Activated T-helper 2 cell treated with anti-CD3 and anti-CD28 coated beads, Interferon-gamma antibody, Interleukin-2, Interleukin-4, amounts not matched to agents 10 μg/mL and 5 μg/mL and 100 μg/mL, durations not matched to agents 14 hours and 24 hours and 36 hours (primary cell): ENCODE data around the gene MME. TPM values are rescaled to one million over a fixed set of nuclear protein-coding genes. Genes with fewer than 3 reads are reported as not detected.

Experiments used
- DNase-seq: peaks from one replicate; pipeline ENCODE4 v3.0.0; 2021; ENCODE audit warnings: low spot score
- H3K27ac Mint-ChIP-seq: one replicate; pipeline ENCODE4 v1.8.0; 2021; ENCODE audit warnings: mixed read lengths
- H3K27me3 Mint-ChIP-seq: one replicate; pipeline ENCODE4 v1.8.0; 2021; ENCODE audit warnings: low read depth, mixed read lengths
- H3K36me3 Mint-ChIP-seq: one replicate; pipeline ENCODE4 v1.8.0; 2021; ENCODE audit warnings: low read depth, mixed read lengths
- H3K4me1 Mint-ChIP-seq: one replicate; pipeline ENCODE4 v1.8.0; 2021; ENCODE audit warnings: low read depth, mixed read lengths
- H3K4me3 Mint-ChIP-seq: one replicate; pipeline ENCODE4 v1.8.0; 2021; ENCODE audit warnings: low read depth, mild to moderate bottlenecking, moderate library complexity, mixed read lengths
- H3K9me3 Mint-ChIP-seq: one replicate; pipeline ENCODE4 v1.8.0; 2021; ENCODE audit warnings: mixed read lengths
- intact Hi-C: fragments of 100-400 bp; cut with micrococcal nuclease; formaldehyde crosslinking; loops from one replicate; pipeline ENCODE4 v1.15.1; 2023
- total RNA-seq: library from RNA; stranded (reverse); gene quantifications from 2 replicates; pipeline ENCODE4 v1.2.3, GENCODE V29; 2022

Gene MME
- not detected in 2 replicates for total RNA-seq

DNA sequence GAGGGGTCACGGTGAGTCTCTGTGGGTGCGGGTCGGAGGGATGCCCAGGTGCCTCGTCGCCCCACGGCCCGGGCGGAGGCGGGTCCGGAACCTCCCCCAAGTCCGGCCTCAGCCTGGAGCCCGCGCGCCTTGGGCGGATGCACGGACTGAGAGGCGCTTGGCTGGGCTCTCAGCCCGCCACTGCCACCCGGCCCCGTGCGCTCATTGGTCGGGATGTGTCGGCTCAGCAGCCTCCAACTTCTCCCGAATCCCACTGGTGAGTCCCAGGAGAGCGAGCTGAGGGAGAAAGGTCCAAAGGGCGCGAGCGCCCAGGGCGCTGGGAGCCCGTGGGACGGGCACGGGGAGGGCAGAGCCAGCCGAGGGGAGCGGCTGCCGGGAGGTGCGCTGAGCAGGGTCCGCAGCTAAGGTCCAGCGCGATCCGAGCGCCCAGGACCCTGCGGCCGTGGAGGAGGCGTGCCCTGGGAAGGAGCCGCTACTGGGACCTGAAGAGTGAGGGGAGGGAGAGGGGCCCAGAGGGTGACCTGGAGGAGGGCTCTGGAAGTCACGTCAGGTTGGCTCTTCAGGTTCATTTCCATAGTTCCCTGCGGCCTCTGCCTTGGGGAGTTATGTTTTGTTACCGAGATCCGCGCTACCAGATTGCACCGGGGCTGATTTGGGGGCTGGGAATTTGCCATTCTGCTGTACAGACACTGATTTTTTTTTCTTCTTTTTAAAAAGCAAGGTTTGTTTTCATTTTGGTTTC lies at the start of gene MME:
TSS of gene MME (plus strand) at position 574 of the 742 bp plus-strand sequence. CDS start 3,849 bp downstream, outside the sequence.
- Mint-ChIP-seq H3K27ac (no peak within 1 kb of the TSS), H3K36me3 (no peaks in the 10 kb centered on the region), H3K27me3 (peaks cover 33% of the 10 kb centered on the region), H3K4me3 (no peak within 1 kb of the TSS), H3K9me3 (no peaks in the 10 kb centered on the region), H3K4me1 (no peaks in the 10 kb centered on the region)
- intact Hi-C loops, result no loop called here
- DNase-seq, result no peak

DNA sequence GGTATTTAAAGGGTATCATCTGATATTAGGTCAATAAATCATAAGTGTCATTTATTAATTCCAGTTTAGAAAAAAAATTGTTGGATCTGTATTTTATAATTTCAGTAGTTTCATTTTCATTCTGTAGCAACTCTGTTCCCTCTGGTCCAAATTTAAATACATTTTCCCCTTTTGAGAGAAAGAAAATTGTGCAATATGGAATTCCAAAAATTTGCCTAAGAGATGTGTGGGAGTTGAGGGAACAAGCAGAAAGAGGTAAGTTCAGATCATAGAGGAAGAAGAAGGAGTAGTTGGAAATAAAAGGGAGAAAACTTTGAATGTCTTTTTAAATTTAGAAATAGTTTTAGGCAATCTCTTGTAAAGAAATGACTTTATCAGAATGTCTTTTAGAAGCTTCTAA lies 48.9 kb upstream of the MME start:
- no peak overlapping the region for H3K4me3 Mint-ChIP-seq
- no peaks in the 10 kb centered on the region for H3K27me3 Mint-ChIP-seq
- H3K9me3 Mint-ChIP-seq, result no peaks in the 10 kb centered on the region
- no peaks in the 10 kb centered on the region for H3K36me3 Mint-ChIP-seq
- H3K27ac Mint-ChIP-seq, result no peak overlapping the region
- intact Hi-C loops, result no loop called here
- no peak for DNase-seq
- no peaks in the 10 kb centered on the region for H3K4me1 Mint-ChIP-seq

DNA sequence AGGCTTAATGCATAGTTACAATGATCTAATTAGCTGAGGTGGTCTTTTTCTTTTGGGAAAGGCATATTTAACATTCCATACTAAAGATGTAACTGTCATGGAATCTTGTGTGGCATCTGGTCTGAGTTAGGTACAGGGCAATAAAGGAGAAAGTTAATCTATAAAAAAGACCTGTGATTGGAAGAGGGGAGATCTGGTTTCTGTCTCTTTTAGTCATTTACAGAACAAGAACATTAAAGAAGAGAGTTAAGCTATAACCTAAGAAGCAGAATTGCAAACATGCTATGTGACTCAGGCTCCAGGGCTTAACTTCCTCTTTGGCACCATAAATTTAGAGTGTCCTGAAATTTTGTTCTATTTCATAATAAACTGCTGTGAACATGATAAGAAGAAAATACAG lies 47.2 kb upstream of the MME start:
- H3K4me1 Mint-ChIP-seq, result no peaks in the 10 kb centered on the region
- H3K9me3 Mint-ChIP-seq, result no peaks in the 10 kb centered on the region
- H3K4me3 Mint-ChIP-seq, result no peak overlapping the region
- H3K27ac Mint-ChIP-seq, result no peak overlapping the region
- H3K36me3 Mint-ChIP-seq, result no peaks in the 10 kb centered on the region
- intact Hi-C loops, result no loop called here
- H3K27me3 Mint-ChIP-seq, result no peaks in the 10 kb centered on the region
- no peak for DNase-seq

DNA sequence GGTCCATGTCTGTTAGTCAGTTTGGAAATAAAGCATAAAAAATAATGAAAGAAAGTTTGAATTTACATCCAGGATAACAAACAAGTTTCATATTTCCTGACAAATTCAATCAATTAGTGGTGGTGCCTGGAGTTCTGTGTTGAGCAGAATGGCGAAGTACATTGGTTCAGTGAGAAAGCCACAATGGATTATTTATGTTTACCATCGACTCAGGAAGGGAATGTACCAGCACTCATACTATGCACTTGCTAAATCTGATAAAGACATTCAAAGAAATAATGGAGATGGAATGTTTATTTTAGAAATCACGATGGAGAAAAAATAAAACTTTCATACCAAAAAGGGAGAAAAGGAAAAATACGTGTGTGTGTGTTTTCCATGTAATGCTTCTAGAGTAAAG lies 45.3 kb upstream of the MME start:
- no peaks in the 10 kb centered on the region for H3K4me1 Mint-ChIP-seq
- H3K9me3 Mint-ChIP-seq, result no peaks in the 10 kb centered on the region
- no peak overlapping the region for H3K4me3 Mint-ChIP-seq
- no peak overlapping the region for H3K27ac Mint-ChIP-seq
- no peaks in the 10 kb centered on the region for H3K36me3 Mint-ChIP-seq
- DNase-seq, result no peak
- intact Hi-C loops, result no loop called here
- no peaks in the 10 kb centered on the region for H3K27me3 Mint-ChIP-seq

DNA sequence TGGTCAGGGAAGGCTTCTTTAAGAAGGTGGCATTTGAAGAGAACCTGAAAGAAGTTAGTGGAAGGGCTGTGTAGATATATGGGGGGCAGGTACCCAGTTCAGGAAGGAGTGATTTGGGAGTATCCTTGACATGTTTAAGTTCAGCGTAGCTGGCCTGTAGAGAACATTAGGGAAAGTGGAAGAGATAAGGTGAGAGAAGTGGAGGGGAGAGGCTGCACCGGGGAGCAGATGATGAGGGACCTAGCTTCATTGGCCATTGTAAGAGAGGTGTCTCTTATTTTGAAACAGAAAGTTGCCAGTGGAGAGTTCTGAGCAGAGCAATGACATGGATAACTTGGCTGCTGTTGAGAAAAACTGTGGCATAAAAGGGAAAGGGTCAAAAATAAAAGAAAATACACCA lies 44.6 kb upstream of the MME start:
- no peaks in the 10 kb centered on the region for H3K36me3 Mint-ChIP-seq
- no peak for DNase-seq
- H3K9me3 Mint-ChIP-seq, result no peaks in the 10 kb centered on the region
- no peaks in the 10 kb centered on the region for H3K4me1 Mint-ChIP-seq
- no peak overlapping the region for H3K27ac Mint-ChIP-seq
- intact Hi-C loops, result no loop called here
- no peaks in the 10 kb centered on the region for H3K27me3 Mint-ChIP-seq
- H3K4me3 Mint-ChIP-seq, result no peak overlapping the region

DNA sequence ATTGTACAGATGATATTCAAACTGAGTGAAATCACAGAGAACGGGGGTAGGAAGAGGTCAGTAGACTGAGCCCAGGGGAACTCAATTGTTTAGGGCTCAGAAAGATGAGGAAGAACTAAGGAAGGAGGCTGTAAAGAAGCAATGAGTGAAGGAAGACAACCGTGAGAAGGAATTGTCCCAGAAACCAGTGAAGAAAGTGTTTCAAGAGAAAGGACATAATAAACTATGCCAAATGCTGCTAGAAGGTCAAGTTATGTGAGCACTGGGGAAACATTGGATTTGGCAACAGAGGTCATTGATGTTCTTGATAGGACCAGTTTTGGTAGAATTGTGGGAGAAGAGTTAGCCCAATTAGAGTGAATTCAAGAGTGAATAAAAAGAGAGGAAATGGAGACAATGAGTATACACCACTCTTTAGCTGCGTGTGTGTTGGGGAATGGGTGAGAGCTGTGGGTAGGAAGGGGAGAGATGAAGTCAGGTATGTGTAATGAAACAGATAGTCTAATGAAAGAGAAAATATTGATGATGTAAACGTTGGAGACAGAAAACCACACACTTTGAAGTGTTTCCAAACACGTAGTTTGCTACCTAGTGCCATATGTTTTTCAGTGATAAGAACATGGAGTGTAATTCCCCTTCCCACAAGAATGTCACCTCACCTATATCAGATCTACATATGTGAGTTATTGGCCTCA lies 42.5 kb upstream of the MME start:
- Mint-ChIP-seq H3K9me3 (no peaks in the 10 kb centered on the region), H3K4me3 (no peak overlapping the region), H3K36me3 (no peaks in the 10 kb centered on the region), H3K4me1 (no peaks in the 10 kb centered on the region), H3K27ac (no peak overlapping the region), H3K27me3 (no peaks in the 10 kb centered on the region)
- no peak for DNase-seq
- intact Hi-C loops, result no loop called here

DNA sequence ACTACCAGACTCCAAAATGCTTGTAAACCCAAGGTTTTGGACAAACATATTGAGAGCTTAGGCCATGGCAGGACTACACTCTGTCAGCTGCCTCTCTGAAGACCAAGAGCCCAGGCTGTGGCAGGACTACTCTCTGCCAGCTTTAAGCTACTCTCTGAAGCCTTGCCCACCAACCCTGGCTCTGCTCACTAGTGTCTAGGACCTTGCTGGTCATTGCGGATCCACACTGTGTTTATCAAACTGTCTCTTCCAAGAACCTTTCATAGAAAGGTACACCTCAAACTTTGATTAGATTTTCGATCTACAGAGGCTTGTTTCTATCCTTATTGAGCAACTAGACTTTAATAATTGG lies 41.9 kb upstream of the MME start:
- Mint-ChIP-seq H3K27me3 (no peaks in the 10 kb centered on the region), H3K36me3 (no peaks in the 10 kb centered on the region), H3K27ac (no peak overlapping the region), H3K4me3 (no peak overlapping the region), H3K9me3 (no peaks in the 10 kb centered on the region), H3K4me1 (no peaks in the 10 kb centered on the region)
- intact Hi-C loops, result no loop called here
- no peak for DNase-seq

DNA sequence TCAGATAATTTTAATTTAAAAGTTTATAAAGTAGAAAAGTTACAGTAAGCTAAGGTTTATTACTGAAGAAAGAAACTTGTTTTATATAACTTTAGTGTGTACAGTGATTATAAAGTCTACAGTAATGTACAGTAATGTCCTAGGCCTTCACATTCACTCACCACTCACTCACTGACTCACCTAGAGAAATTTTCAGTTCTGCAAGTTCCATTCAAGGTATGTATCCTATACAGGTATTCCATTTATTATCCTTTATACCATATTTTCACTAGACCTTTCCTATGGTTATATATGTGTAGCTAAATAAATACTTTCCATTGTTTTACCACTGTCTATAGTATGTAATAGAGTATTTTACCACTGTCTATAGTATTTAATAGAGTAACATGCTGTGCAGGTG lies 33.2 kb upstream of the MME start:
- Mint-ChIP-seq H3K4me3 (no peak overlapping the region), H3K9me3 (peaks cover 20% of the 10 kb centered on the region), H3K36me3 (no peaks in the 10 kb centered on the region), H3K27ac (no peak overlapping the region), H3K27me3 (no peaks in the 10 kb centered on the region), H3K4me1 (no peaks in the 10 kb centered on the region)
- no peak for DNase-seq
- intact Hi-C loops, result no loop called here

DNA sequence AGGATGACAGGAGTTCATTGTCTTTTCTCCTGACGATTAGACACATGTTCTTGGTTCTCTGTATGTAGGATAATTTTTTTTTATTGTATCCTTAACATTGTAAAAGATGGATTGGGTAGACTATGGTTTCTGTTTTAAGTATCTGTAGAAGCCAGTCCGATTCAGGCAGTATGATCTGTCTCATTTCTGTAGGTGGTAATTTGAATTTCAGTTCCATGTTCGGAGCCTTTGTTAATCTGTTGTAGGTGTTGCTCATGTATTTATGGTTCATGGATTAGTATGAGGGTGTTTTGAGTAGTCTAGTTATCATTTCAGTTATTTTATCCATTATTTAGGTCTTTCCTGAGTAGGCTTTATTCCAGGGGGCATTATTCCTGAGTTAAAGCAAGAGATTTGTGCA lies 32.4 kb upstream of the MME start:
- no peak overlapping the region for H3K4me3 Mint-ChIP-seq
- peaks cover 27% of the 10 kb centered on the region for H3K9me3 Mint-ChIP-seq
- intact Hi-C loops, result no loop called here
- DNase-seq, result no peak
- no peaks in the 10 kb centered on the region for H3K4me1 Mint-ChIP-seq
- H3K27ac Mint-ChIP-seq, result no peak overlapping the region
- no peaks in the 10 kb centered on the region for H3K36me3 Mint-ChIP-seq
- no peaks in the 10 kb centered on the region for H3K27me3 Mint-ChIP-seq

DNA sequence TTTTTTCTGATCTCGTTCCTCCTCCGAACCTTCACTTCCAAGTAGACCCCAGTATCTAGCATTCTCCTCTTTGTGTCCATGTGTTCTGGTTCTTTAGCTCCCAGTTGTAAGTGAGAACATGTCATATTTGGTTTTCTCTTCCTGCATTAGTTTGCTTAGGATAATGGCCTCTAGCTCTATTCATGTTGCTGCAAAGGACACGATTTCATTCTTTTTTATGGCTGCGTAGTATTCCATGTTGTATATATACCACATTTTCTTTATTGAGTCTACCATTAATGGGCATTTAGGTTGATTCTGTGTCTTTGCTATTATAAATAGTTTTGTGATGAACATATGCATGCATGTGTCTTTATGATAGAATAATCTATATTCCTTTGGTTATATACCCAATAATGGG lies 30.2 kb upstream of the MME start:
- intact Hi-C loops, result no loop called here
- Mint-ChIP-seq H3K4me3 (no peak overlapping the region), H3K36me3 (no peaks in the 10 kb centered on the region), H3K27ac (no peak overlapping the region), H3K27me3 (no peaks in the 10 kb centered on the region), H3K9me3 (peaks cover 36% of the 10 kb centered on the region), H3K4me1 (no peaks in the 10 kb centered on the region)
- DNase-seq, result no peak

DNA sequence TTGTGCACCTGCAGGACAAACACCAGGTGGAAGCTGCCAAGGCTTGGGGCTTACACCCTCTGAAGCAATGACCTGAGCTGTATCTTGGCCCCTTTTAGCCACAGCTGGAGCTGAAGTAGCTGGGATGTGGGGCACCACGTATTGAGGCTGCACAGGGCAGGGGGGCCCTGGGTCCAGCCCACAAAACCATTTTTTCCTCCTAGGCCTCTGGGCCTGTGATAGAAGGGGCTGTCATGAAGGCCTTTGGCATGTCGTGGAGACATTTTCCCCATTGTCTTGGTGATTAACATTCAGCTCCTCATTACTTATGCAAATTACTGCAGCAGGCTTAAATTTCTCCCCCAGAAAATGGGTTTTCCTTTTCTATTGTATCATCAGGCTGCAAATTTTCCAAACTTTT lies 27.6 kb upstream of the MME start:
- no peak overlapping the region for H3K27ac Mint-ChIP-seq
- no peaks in the 10 kb centered on the region for H3K27me3 Mint-ChIP-seq
- no peak overlapping the region for H3K4me3 Mint-ChIP-seq
- no peaks in the 10 kb centered on the region for H3K4me1 Mint-ChIP-seq
- no peak for DNase-seq
- peaks cover 36% of the 10 kb centered on the region for H3K9me3 Mint-ChIP-seq
- intact Hi-C loops, result no loop called here
- H3K36me3 Mint-ChIP-seq, result no peaks in the 10 kb centered on the region

DNA sequence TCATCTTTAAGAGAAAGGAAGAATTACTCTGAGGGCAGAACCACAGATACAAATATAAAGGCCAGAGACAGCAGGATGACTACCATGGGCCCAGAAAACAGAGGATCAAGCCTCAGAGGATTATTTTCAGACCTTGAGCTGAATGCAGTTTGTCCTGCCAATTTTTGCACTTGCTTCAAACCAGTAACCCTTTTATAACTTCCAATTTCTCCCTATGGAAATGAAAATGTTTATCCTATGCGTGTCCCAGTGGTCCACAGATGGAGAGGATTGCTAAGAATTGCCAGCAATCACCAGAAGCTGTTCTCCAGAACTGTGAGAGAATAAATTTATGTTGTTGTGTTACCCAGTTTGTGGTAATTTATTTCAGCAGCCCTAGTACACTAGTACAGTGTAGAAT lies 26.4 kb upstream of the MME start:
- intact Hi-C loops, result no loop called here
- H3K27ac Mint-ChIP-seq, result no peak overlapping the region
- H3K4me1 Mint-ChIP-seq, result no peaks in the 10 kb centered on the region
- no peak overlapping the region for H3K4me3 Mint-ChIP-seq
- no peaks in the 10 kb centered on the region for H3K27me3 Mint-ChIP-seq
- peaks cover 36% of the 10 kb centered on the region for H3K9me3 Mint-ChIP-seq
- no peak for DNase-seq
- no peaks in the 10 kb centered on the region for H3K36me3 Mint-ChIP-seq

DNA sequence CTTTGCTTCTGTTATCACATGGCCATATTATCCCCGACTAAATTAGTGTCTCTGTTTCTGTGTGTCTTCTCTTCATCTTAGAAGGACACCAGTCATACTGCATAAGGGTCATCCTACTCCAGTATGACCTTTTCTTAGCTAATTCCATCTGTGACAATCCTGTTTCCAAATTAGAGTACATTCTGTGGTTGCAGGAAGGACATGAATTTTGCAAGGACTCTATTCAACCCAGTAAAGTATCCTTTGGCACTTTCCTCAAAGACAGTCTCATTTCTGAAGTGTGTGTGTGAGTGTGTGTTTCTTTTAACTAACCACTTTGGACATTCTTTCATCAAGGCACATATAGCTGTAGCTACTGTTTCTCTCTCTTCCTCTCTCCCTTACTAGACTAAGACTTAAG lies 15.2 kb upstream of the MME start:
- Mint-ChIP-seq H3K36me3 (no peaks in the 10 kb centered on the region), H3K9me3 (no peaks in the 10 kb centered on the region), H3K27me3 (no peaks in the 10 kb centered on the region), H3K4me3 (no peak overlapping the region), H3K4me1 (no peaks in the 10 kb centered on the region), H3K27ac (no peak overlapping the region)
- DNase-seq, result no peak
- intact Hi-C loops, result no loop called here
